Measurements from ENCODE around the gene DUS4L. TPM values are rescaled to one million over a fixed set of nuclear protein-coding genes. Genes with fewer than 3 reads are reported as not detected.

Gene DUS4L
- total and polyA plus RNA-seq, 2 of the 13 experiments (the other 11 are each of a cell fraction or from before 2014, with no cell fraction given), result 5.6 to 9.8 TPM

DNA sequence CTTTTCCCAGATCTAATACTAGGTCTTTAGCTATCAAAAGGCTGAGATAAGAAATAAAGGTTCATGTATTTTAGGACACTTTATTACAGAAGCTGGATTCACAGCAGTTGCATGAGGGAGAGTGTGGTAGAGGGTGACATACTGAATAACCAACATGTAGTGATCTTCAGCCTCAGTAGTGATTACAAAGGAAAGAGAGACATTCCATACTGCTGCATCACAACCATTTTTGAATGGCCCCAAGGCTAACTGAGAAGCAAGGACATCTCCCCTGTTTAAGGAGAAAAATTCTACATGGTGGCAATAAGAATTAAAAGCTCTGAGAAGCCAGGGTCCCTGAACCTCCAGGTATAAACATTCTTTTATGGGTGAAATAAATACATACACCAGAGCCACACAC lies 35.3 kb upstream of the DUS4L start:
- no peak for FAIRE-seq
- DNase-seq (ENCODE audit: low spot score), result peak; percentile 20
- intact Hi-C loops (cut with micrococcal nuclease; ENCODE audit: unreplicated experiment), result no loop called here
- H3K79me2 ChIP-seq (ENCODE audit: insufficient read depth, low read length), result peaks cover 2% of the 10 kb centered on the region
- H2AFZ ChIP-seq (ENCODE audit: low read length), result no peak overlapping the region
- H3K36me3 ChIP-seq (replicated peaks in 1 of 2; ENCODE audit: control insufficient read depth in 1 of 2, insufficient read depth in 2 of 2, low read length in 2 of 2), result peaks cover 0 to 16% of the 10 kb centered on the region in 2 experiments; a peak in 2 of 5 replicates
- ATAC-seq, result peak; percentile 59; the same call in 2 of the 3 replicates
- no peaks in the 10 kb centered on the region for H4K20me1 ChIP-seq (ENCODE audit: insufficient read depth, low read length)
- no TSS peak for BruUV-seq (replicated peaks)
- H3K4me3 ChIP-seq (replicated peaks in 1 of 3; ENCODE audit: insufficient read depth in 1 of 3, low read depth in 2 of 3, low read length in 3 of 3), result no peak overlapping the region
- POLR2A ChIA-PET, result no interaction called here
- H3K27ac ChIP-seq (ENCODE audit: extremely low read length, insufficient read depth, low read length), result no peak overlapping the region
- CTCF ChIA-PET (ENCODE audit: low intra/inter-chr PET ratio, low total read pairs), result no interaction called here
- in situ Hi-C loops (cut with HindIII; ENCODE audit: extremely low pct_ligation_motif_present, low pct_unique_long_range_greater_than_20kb), result no loop called here
- no peak overlapping the region for H3K9ac ChIP-seq (ENCODE audit: insufficient read depth, low read depth, low read length)
- H3K27me3 ChIP-seq (ENCODE audit: control insufficient read depth in 1 of 2, insufficient read depth in 2 of 2, low read length in 2 of 2), result no peaks in the 10 kb centered on the region
- no peaks in the 10 kb centered on the region for H3K9me3 ChIP-seq (ENCODE audit: low read length)
- no peak overlapping the region for H3K4me2 ChIP-seq (ENCODE audit: low read depth, low read length)
- TF ChIP-seq MEIS2 (CRISPR knock-in tag; IDR thresholded peaks at IDR 0.05), result no peak
- no peak for TF ChIP-seq ZNF296 (CRISPR knock-in tag; conservative IDR thresholded peaks at IDR 0.05)
- TF ChIP-seq, protein P1, sequence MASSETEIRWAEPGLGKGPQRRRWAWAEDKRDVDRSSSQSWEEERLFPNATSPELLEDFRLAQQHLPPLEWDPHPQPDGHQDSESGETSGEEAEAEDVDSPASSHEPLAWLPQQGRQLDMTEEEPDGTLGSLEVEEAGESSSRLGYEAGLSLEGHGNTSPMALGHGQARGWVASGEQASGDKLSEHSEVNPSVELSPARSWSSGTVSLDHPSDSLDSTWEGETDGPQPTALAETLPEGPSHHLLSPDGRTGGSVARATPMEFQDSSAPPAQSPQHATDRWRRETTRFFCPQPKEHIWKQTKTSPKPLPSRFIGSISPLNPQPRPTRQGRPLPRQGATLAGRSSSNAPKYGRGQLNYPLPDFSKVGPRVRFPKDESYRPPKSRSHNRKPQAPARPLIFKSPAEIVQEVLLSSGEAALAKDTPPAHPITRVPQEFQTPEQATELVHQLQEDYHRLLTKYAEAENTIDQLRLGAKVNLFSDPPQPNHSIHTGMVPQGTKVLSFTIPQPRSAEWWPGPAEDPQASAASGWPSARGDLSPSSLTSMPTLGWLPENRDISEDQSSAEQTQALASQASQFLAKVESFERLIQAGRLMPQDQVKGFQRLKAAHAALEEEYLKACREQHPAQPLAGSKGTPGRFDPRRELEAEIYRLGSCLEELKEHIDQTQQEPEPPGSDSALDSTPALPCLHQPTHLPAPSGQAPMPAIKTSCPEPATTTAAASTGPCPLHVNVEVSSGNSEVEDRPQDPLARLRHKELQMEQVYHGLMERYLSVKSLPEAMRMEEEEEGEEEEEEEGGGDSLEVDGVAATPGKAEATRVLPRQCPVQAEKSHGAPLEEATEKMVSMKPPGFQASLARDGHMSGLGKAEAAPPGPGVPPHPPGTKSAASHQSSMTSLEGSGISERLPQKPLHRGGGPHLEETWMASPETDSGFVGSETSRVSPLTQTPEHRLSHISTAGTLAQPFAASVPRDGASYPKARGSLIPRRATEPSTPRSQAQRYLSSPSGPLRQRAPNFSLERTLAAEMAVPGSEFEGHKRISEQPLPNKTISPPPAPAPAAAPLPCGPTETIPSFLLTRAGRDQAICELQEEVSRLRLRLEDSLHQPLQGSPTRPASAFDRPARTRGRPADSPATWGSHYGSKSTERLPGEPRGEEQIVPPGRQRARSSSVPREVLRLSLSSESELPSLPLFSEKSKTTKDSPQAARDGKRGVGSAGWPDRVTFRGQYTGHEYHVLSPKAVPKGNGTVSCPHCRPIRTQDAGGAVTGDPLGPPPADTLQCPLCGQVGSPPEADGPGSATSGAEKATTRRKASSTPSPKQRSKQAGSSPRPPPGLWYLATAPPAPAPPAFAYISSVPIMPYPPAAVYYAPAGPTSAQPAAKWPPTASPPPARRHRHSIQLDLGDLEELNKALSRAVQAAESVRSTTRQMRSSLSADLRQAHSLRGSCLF (CRISPR knock-in tag; IDR thresholded peaks at IDR 0.05; ENCODE audit: borderline replicate concordance), result no peak
- TF ChIP-seq ZNF556 (CRISPR knock-in tag; IDR thresholded peaks at IDR 0.05; ENCODE audit: borderline replicate concordance), result no peak
- TF ChIP-seq HES4 (CRISPR knock-in tag; IDR thresholded peaks at IDR 0.05; ENCODE audit: borderline replicate concordance), result no peak
- no peak for TF ChIP-seq NR3C1 (CRISPR knock-in tag; IDR thresholded peaks at IDR 0.05)
- TF ChIP-seq ZNF609 (CRISPR knock-in tag; IDR thresholded peaks at IDR 0.05; ENCODE audit: borderline replicate concordance), result no peak
- TF ChIP-seq, protein P2, sequence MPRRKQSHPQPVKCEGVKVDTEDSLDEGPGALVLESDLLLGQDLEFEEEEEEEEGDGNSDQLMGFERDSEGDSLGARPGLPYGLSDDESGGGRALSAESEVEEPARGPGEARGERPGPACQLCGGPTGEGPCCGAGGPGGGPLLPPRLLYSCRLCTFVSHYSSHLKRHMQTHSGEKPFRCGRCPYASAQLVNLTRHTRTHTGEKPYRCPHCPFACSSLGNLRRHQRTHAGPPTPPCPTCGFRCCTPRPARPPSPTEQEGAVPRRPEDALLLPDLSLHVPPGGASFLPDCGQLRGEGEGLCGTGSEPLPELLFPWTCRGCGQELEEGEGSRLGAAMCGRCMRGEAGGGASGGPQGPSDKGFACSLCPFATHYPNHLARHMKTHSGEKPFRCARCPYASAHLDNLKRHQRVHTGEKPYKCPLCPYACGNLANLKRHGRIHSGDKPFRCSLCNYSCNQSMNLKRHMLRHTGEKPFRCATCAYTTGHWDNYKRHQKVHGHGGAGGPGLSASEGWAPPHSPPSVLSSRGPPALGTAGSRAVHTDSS (CRISPR knock-in tag; conservative IDR thresholded peaks at IDR 0.05), result no peak
- no peak for TF ChIP-seq SETDB1 (CRISPR knock-in tag; IDR thresholded peaks at IDR 0.05; ENCODE audit: borderline replicate concordance)
- TF ChIP-seq SRSF4 (IDR thresholded peaks at IDR 0.05; ENCODE audit: low read depth, low read length, poor library complexity, severe bottlenecking), result no peak
- no peak for TF ChIP-seq SNAI1 (CRISPR knock-in tag; IDR thresholded peaks at IDR 0.05; ENCODE audit: borderline replicate concordance)
- H3K4me1 ChIP-seq (ENCODE audit: insufficient read depth, low read length), result 0 out of 2 replicates have a peak, but pooled peaks cover 6% of the 10 kb centered on the region
